OCI-LY1 (cell line): ENCODE results near the gene CRHR1.

Experiments
- H2AFZ ChIP-seq: fragments of 200-600 bp; sonication (generic), shearing (Covaris generic); 2 replicates; pipeline ENCODE4 v1.6.0; 2014; ENCODE audit warnings: antibody characterized with exemption, mild to moderate bottlenecking, low read length
- H3F3A ChIP-seq: fragments of 200-600 bp; sonication (generic), shearing (Covaris generic); 2 replicates; pipeline ENCODE4 v1.6.0; 2014; ENCODE audit warnings: mild to moderate bottlenecking, antibody characterized with exemption, low read length, moderate library complexity; ENCODE audit not compliant: insufficient read depth
- H3K27ac ChIP-seq: fragments of 200-600 bp; sonication (generic); 2 replicates; pipeline ENCODE4 v1.5.1; 2014; ENCODE audit warnings: low read length, mixed run types, mild to moderate bottlenecking, low read depth; ENCODE audit not compliant: poor library complexity, severe bottlenecking
- H3K27me3 ChIP-seq: fragments of 200-600 bp; sonication (generic); 2 replicates; pipeline ENCODE4 v1.6.0; 2014; ENCODE audit warnings: antibody characterized with exemption, mild to moderate bottlenecking, low read length, moderate library complexity; ENCODE audit not compliant: insufficient read depth
- H3K36me3 ChIP-seq: fragments of 200-600 bp; sonication (generic); 2 replicates; pipeline ENCODE4 v1.6.1; 2014; ENCODE audit warnings: mild to moderate bottlenecking, antibody characterized with exemption, low read length, moderate library complexity, mixed read lengths; ENCODE audit not compliant: insufficient read depth
- H3K4me1 ChIP-seq: fragments of 200-600 bp; sonication (generic); 2 replicates; pipeline ENCODE4 v1.5.1; 2014; ENCODE audit warnings: mild to moderate bottlenecking, low read length, moderate library complexity; ENCODE audit not compliant: insufficient read depth, severe bottlenecking
- H3K4me2 ChIP-seq: fragments of 200-600 bp; sonication (generic), shearing (Covaris generic); 2 replicates; pipeline ENCODE4 v1.6.1; 2014; ENCODE audit warnings: low read length
- H3K4me3 ChIP-seq: fragments of 200-600 bp; sonication (generic); 2 replicates; pipeline ENCODE4 v1.5.1; 2014; ENCODE audit warnings: low read length, low read depth, mild to moderate bottlenecking, mixed read lengths; ENCODE audit not compliant: poor library complexity, severe bottlenecking
- H3K79me2 ChIP-seq: fragments of 200-600 bp; shearing (Covaris generic); 2 replicates; pipeline ENCODE4 v1.6.1; 2016; ENCODE audit warnings: mixed run types, low read length, mixed read lengths; ENCODE audit not compliant: insufficient read depth
- H3K9ac ChIP-seq: fragments of 200-600 bp; sonication (generic), shearing (Covaris generic); 2 replicates; pipeline ENCODE4 v1.6.1; 2014; ENCODE audit warnings: mild to moderate bottlenecking, low read length, mixed read lengths
- H3K9me2 ChIP-seq: fragments of 200-600 bp; sonication (generic), shearing (Covaris generic); 2 replicates; pipeline ENCODE4 v1.6.1; 2014; ENCODE audit warnings: low read depth, mild to moderate bottlenecking, low read length, mixed read lengths
- H3K9me3 ChIP-seq: fragments of 200-600 bp; shearing (Covaris generic); 2 replicates; pipeline ENCODE4 v1.6.1; 2014; ENCODE audit warnings: low read length, mixed read lengths
- H4K20me1 ChIP-seq: fragments of 200-600 bp; sonication (generic), shearing (Covaris generic); 2 replicates; pipeline ENCODE4 v1.6.0; 2016; ENCODE audit warnings: mild to moderate bottlenecking, low read length; ENCODE audit not compliant: insufficient read depth
- EZH2 ChIP-seq: fragments of 200-600 bp; sonication (generic), shearing (Covaris generic); IDR thresholded peaks from 2 replicates; pipeline ENCODE4 v1.8.0; 2017; ENCODE audit warnings: borderline replicate concordance, mixed run types, mild to moderate bottlenecking, antibody characterized with exemption, low read length, moderate library complexity, mixed read lengths
- TF ChIP-seq, protein P1 (sequence below): fragments of 200-600 bp; sonication (generic), shearing (Covaris generic); IDR thresholded peaks from 2 replicates; pipeline ENCODE4 v1.5.1; 2017; ENCODE audit warnings: mild to moderate bottlenecking, antibody characterized with exemption, low read length, moderate library complexity, mixed read lengths

Gene CRHR1

DNA sequence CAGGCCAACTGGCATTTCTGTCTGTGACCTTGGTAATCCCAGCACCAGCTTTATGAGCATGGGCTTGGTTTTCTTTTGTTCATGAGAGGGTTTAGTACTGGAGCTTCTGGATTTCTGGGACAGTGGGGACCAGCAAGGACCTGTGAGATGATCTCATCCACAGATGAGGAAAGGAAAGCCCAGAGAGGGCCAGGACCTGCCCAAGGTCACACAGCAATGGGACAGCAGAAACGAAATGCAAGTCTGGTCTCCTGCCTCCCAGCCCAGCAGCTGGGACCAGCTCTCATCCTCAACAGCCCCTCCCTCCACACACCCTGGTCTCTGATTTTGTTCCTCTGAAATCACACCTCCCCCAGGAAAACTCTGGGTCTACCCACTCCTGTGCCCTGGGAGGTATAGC, 67.8 kb downstream of the CRHR1 start:
- H3K9ac ChIP-seq = no peak overlapping the region
- H3K4me3 ChIP-seq = no peak overlapping the region
- no peak overlapping the region for H3K27ac ChIP-seq
- no peaks in the 10 kb centered on the region for H3K79me2 ChIP-seq
- H3K9me2 ChIP-seq = no peaks in the 10 kb centered on the region
- TF ChIP-seq, protein P1, sequence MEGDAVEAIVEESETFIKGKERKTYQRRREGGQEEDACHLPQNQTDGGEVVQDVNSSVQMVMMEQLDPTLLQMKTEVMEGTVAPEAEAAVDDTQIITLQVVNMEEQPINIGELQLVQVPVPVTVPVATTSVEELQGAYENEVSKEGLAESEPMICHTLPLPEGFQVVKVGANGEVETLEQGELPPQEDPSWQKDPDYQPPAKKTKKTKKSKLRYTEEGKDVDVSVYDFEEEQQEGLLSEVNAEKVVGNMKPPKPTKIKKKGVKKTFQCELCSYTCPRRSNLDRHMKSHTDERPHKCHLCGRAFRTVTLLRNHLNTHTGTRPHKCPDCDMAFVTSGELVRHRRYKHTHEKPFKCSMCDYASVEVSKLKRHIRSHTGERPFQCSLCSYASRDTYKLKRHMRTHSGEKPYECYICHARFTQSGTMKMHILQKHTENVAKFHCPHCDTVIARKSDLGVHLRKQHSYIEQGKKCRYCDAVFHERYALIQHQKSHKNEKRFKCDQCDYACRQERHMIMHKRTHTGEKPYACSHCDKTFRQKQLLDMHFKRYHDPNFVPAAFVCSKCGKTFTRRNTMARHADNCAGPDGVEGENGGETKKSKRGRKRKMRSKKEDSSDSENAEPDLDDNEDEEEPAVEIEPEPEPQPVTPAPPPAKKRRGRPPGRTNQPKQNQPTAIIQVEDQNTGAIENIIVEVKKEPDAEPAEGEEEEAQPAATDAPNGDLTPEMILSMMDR = no peak
- no peak for TF ChIP-seq EZH2
- no peaks in the 10 kb centered on the region for H4K20me1 ChIP-seq
- no peak overlapping the region for H3K4me2 ChIP-seq
- H3K9me3 ChIP-seq = no peaks in the 10 kb centered on the region
- no peaks in the 10 kb centered on the region for H3F3A ChIP-seq
- no peaks in the 10 kb centered on the region for H3K27me3 ChIP-seq
- no peaks in the 10 kb centered on the region for H3K36me3 ChIP-seq
- no peaks in the 10 kb centered on the region for H3K4me1 ChIP-seq
- no peak overlapping the region for H2AFZ ChIP-seq

DNA sequence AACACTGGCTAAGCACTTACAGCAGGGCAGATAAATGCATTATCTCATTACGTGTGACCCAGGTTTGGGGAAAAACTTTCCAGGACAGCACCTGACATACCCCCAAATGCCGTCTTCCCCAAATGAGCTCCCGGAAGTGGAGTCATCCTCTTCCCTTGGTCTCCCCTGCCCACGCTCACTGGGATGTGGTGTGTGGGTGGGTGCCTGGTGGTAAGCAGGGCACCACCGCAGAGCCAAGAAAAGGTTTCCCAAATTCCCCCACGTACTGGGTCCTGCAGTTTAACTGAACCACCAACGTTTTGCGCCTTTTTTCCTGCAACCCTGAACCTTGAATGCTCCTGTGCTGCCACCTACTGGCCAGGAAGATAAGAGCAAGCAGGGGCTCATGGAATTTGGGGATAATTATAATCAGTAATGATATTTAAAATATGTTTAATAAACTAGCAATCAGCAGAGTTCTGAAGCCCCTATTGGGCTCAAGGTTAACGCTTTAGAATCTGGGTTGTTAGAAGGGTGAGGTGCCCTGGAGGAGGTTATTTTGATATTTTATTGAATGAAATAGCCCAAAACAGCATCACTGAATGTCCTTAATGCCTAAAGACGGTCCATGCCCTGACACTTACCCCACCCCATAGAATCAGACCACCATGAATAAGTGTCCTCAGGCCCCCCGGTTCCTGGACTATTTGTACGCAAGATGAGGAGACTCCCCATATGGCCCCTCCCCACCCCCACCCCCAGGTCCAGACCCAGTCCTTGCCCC, 68.6 kb downstream of the CRHR1 start:
- H3K9ac ChIP-seq = no peak overlapping the region
- TF ChIP-seq EZH2 = no peak
- TF ChIP-seq, protein P1 = peak; percentile 87
- no peaks in the 10 kb centered on the region for H3K36me3 ChIP-seq
- H3K4me2 ChIP-seq = peak overlapping the region; percentile 51
- H3K9me3 ChIP-seq = no peaks in the 10 kb centered on the region
- no peaks in the 10 kb centered on the region for H3K4me1 ChIP-seq
- no peak overlapping the region for H3K27ac ChIP-seq
- H3K79me2 ChIP-seq = no peaks in the 10 kb centered on the region
- no peaks in the 10 kb centered on the region for H3K9me2 ChIP-seq
- no peak overlapping the region for H2AFZ ChIP-seq
- H3F3A ChIP-seq = no peaks in the 10 kb centered on the region
- no peaks in the 10 kb centered on the region for H4K20me1 ChIP-seq
- no peaks in the 10 kb centered on the region for H3K27me3 ChIP-seq
- H3K4me3 ChIP-seq = no peak overlapping the region

DNA sequence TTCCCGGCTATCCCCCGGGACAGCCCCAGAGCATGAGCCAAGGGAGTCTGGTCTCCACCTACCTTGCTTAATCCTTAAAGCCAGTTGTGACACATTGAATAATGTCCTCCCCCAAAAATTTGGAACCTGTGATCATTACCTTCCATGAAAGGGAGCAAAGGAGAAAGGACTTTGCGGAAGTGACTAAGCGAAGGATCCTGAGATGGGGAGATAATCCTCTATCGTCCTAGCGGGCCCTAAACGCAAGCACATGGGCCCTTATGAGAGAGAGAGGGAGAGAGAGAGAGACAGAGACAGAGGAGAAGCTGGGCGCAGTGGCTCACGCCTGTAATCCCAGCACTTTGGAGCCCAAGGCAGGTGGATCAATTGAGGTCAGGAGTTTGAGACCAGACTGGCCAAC, 70.1 kb downstream of the CRHR1 start:
- Histone ChIP-seq H3K4me3 (no peak overlapping the region), H3K27me3 (no peaks in the 10 kb centered on the region), H3K9me2 (no peaks in the 10 kb centered on the region), H3K9ac (no peak overlapping the region), H3K4me1 (no peaks in the 10 kb centered on the region), H3K79me2 (no peaks in the 10 kb centered on the region), H3K9me3 (no peaks in the 10 kb centered on the region), H3F3A (no peaks in the 10 kb centered on the region), H3K4me2 (no peak overlapping the region), H3K27ac (no peak overlapping the region), H4K20me1 (no peaks in the 10 kb centered on the region), H3K36me3 (no peaks in the 10 kb centered on the region), H2AFZ (no peak overlapping the region)
- TF ChIP-seq, protein P1 = no peak
- TF ChIP-seq EZH2 = no peak
